GM21723 (cell line): Measurements from ENCODE around the gene GSK3B.

Source experiments
- ATAC-seq: cut with Tn5 transposase; IDR thresholded peaks from one replicate; pipeline ENCODE4 v1.9.1; 2021; ENCODE audit warnings: mild to moderate bottlenecking, moderate library complexity; ENCODE audit not compliant: unreplicated experiment

Gene GSK3B

DNA sequence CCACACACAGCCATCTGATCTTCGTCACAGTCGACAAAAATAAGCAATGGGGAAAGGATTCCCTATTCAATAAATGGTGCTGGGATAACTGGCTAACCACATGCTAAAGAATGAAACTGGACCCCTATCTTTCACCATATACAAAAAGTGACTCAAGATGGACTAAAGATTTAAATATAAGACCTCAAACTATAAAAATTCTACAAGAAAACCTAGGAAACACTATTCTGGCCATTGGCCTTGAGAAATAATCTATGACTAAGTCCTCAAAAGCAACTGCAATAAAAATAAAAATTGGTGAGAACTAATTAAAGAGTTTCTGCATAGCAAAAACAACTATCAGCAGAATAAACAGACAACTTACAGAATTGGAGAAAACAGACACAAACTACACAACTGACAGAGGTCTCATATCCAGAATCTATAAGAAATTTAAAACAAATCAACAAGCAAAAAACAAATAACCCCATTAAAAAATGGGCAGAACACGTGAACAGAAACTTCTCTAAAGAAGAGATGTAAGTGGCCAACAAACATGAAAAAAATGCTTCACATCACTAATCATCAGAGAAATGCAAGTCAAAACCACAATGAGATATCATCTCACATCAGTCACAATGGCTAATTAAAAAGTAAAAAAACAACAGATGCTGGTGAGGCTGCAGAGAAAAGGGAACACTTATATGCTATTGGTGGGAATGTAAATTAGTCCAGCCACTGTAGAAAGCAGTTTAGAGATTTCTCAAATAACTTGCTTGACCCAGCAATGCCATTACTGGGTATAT is 208.3 kb downstream of the GSK3B start:
- no peak for ATAC-seq

DNA sequence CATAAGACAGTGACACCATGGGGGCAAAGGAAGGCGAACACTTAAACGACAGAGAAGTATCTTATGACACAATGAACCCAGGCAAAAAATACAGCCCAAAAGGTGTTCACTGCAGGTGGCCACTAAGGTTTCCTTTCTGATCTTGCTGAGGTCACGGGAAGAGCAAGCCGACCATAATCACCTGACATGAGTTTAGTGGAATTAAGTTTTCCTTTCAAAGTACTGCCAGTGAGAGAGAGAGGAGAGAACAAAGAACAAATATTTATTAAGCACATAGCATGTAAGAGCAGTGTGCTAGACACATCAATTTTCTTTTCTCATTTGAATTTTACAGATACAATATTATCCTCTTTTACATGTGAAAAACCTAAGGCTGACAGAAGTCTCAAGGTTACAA is 210.1 kb downstream of the GSK3B start:
- no peak for ATAC-seq

DNA sequence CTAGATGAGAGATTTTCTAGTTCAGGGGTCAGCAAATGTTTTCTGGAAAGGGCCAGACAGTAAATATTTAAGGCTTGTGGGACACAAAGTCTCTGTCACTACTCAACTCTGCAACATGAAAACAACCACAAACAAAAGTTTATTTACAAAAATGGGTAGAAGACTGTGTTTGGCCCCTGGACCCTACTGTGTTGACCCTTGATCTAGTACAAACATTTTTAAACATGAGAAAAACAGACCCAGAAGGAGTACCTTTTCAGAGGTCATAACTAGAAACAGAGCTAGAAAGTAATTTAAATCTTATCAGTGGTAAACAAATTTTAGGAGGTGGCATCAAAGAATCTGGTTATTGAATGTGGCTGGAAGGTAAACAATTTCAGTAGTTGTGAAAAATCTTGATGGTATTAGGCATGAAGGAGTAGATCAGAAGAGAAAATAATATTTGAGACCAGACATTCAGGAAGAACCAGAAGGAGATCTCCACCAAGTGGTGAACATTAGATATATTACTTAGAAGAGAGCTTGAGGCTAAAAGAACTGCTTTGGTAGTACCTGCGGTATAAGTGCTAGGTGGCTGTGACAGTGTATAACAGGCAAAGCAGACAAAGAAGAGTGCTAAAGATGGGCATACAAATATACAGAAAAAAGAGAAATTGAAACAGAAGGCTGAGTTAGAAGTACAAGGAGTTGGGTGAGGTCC is 210.6 kb downstream of the GSK3B start:
- no peak for ATAC-seq

DNA sequence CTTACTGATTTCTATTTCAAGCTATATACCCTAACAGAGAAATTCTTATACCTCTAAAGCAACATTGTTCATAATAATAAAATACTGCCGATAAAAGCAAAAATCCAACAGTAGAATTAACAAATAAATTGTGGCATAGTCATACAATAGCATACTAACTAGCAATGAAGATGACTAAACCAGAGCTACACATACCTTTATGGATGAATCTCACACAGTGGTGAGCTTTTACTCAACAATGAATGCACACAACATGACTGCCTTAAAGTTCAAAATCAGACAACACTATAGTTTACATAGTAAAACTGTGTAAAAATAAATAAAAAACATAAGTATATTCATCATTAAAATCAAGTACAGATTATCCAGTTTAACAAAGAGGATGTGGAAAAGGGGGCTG is 213.3 kb downstream of the GSK3B start:
- no peak for ATAC-seq

DNA sequence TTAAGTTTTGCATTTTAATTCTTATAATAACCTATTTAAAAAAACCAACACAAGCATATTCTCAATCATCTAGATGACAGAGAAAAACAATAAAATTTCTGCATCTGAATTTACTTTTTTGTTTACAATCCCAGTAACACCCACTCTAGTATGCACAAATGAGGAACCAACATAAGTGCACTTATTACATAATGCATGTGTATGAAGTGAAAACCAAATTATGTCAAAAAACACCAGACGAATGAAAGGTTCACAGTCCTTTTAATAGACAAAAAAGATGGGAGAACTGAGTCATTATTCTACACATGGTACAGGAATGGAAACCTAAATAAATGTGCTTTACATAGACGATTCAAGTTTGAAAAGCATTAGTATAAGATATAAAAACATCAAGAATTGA is 220.6 kb downstream of the GSK3B start:
- no peak for ATAC-seq

DNA sequence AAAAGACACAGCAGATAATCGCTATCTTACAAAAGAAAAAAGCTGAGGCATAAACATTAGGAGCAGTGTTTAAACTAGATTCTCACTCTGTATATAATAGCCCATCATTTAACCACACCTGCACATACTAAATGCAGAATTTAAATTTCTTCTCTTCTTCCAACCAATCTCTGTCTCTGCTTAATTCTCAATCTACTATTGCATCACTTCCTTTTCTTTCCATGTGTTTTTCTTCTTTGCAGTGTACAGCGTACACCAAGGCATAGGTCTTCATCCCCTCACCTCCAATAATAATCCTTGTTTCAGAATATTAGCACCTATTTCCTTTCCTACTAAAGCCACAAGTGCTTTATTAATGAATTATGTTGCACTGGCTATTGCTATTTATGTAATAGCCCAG is 221.5 kb downstream of the GSK3B start:
- no peak for ATAC-seq

DNA sequence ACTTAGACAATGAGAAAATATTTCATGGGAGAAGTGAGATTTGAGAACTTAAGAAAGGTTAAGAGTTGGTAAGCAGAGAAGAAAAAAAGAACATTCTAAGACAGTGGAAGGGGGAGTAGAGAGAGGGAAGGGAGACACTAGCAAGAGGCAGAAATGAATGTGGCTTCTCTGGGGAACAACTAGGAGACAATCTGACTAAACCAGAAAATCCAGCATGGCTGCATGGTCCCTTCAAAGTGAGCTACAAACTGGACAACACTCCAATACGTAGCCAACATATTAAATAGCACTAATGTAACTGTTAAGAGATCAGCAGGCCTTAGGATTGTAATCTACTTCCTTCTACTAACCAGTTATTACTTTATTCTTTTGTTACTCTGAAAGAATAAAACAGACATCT is 222.7 kb downstream of the GSK3B start:
- ATAC-seq: no peak

DNA sequence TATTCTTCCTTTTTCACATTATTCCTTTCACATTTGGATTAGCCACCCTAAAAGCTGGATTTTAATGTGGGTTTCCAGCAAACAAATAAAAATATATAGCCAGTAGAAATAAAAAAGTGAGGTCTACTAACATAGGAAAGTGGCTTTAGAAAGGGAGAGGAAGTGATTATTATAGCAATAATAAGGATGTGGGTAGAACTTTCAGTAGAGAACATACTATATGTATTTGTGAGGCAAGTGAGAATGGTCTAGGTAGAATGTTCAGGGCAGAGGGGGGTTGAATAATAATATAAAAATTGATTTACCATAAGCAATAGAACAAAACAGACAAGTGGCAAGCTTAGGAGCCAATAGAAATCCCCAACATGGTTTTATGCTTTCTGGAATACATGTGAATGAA is 223.7 kb downstream of the GSK3B start:
- ATAC-seq: no peak

DNA sequence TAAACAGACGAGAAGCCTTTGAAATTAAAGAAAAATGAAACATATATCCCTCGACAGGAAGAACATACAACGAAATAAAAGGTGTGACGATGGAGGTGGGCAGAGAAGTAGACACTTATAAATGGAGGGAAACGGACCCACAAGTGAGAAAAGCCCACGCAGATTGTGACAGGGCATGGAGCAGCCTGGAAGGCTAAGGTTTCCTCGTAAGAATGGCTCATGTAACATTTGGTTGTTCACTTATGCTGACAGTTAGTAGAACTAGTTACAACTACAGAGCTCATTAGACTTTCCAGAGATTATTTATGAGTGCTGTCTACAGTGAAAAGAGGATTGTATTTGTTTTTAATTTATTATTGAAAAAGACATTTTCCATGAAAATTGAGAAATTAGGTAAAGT is 229.8 kb downstream of the GSK3B start:
- no peak for ATAC-seq

DNA sequence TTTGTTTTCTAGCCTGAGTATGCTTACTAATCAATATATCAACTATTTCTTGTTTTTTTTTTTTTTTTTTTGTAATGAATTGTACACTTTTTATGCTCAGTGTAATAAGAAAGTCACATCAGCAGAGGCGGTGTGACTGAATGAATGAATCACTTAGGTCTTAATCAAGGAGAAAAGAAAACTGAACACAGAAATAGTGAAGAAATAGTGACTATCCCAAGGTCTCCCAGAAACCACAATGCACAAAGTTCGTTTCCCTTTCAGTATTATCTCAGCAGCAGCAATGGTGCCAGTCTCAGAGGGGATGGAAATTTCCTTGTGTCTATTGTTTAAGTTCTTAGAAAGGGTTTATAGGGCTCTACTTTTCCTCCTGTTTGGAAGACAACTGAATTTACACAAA is 231.6 kb downstream of the GSK3B start:
- no peak for ATAC-seq

DNA sequence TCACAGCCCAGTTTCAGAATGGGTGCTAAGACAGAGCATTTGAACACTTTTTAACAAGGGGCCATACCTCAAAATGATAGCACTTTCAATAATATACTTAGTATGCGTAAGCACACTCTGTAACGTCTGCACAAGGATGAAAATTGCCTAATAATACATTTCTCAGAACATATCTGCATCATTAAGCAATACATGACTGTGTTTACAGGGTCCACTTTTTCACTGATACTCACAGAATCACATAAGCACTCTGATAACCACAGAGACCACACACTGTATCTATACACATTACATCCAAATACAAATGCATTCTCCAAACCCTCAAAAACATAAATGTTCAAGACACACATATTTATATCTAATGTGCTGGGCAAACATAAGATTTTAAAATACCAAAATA is 232.6 kb downstream of the GSK3B start:
- no peak for ATAC-seq

DNA sequence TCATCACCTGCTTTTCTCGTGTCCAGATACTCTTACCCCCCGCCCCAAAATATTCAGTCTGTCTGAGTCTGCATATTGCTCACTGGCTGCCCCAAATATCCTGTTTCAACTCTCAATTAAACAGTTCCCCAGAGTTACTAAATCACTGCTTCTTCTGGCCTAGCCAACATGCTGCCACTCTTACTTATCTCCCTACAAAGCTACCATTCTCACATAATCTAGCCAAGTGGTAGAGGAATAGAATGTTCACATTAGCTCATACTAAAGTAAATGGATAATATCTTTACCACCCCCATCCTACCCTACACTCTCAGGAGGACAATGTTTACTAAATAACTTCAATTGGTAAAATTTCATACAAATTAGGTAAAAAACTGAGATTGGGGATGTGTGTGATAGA is 234.5 kb downstream of the GSK3B start:
- ATAC-seq: no peak

DNA sequence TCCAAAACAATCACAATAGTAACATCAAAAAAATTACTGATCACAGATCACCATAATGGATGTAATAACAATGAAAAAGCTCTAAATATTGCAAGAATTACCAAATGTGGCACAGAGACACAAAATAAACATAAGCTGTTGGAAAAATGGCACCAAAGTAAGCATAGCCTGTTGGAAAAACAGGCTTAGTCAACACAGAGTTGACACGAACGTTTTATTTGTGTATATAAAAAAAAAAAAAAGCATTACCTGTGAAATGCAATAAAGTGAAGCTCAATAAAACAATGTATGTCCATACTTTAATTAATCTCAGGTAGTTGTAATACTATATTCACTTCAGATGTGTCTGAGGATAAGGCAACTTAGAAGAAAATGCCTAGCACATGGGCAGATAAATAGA is 235.3 kb downstream of the GSK3B start:
- ATAC-seq: no peak

DNA sequence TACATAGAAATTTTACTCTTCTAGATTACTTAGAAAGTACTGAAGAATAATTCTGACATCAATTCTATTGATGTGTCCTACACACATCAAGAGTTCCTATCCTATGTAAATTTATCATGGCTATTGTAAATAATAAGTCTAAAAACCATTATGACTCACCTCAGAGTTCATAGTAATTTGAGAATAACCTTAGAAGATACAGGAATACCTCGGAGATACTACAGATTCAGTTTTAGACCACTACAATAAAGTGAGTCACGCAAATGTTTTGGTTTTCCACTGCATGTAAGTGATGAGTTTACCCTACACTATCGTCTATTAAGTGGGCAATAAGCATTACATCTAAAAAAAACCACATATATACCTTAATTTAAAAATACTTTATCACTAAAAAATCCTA is 237.6 kb downstream of the GSK3B start:
- no peak for ATAC-seq

DNA sequence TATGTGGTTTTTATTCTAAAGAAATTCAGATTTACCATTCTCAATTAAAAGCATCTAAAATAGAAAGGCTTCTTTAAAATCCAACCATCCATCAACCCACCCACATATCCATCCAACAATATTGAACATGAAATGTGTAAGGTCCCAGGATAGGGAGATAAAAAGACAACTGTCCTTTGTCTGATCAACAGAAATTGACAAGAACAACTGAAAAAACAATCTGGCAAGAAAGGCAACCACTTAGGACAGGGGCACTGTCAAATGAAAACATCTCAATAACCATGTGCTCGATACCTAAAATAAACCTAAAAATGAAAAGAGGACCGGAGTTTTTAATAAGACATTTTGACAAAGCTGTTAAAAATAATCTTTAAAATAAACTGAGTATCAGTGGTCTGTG is 245.1 kb downstream of the GSK3B start:
- no peak for ATAC-seq

DNA sequence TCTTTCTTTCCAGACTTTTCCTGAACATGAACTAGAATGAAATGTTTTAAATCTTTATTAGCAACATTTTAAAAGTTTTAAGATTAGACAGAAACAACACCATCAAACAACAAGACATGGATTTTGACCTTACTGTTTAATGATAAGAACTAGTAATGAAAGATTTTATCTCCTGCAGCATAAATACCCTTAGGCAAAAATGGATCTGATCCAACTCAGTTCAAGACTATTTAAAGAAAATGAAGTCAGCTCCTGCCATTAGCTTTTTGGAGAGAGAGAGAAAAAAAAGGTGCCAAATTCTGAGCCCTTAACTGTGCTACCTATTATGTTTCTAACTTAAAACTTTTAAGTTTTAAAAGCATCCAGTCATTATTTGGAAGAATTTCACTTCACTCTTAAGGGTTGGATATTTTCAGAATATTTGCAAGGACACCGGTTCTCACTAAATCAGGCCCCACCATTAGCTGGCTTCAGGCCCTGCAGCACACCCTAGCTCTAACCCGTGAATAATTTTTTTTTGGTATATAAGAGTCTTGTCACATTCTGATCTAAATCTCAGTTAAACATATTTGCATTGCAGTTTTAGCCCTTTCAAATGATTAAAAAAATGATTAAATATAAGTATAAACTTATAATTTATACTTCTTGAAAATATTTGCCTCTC is 252.3 kb downstream of the GSK3B start:
- no peak for ATAC-seq

DNA sequence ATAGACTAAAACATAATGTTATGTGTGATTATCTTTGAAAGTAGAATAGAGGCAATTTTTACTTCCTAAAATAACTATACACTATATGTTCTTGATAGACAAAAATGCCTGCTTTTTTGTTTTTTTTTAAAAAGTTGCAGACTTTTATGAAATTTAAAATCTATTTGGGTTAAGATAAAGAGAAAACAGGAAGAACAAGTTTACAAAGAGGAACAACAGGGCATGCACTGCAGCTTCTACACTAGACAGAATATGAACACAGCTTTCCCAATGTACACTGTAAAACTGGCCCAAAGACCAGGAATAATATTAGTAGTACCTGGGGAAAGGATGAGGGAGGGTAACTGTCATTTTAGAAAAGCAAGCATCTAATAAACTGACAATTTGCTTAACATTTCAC is 258.7 kb downstream of the GSK3B start:
- no peak for ATAC-seq

DNA sequence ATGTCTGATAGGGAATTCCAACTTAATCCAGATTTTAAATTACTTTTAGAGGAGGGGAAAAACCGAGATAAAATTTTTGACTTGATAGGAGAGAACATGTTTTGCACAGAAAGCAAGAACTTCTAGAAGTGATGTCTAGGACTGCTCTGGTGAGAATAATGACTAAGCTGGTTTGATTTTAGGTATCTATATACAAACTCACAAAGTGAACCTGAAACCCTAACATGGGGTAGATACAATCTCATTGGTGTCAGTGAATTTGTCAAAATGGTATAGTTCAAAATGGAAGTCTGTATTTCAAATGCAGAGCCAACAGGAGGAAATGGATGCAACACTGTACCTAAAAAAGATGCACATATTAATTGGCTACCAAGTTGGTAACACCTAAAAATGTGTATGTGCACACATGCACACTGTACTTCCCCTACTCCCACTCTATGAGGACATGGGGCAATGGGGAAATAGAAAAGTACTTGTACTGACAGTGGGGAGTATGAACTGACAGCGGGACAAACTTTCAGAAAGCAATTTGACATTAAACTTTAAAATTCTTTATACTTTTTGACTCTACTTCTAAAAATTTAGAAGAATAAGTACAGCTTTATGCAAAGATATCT is 259.4 kb downstream of the GSK3B start:
- no peak for ATAC-seq

DNA sequence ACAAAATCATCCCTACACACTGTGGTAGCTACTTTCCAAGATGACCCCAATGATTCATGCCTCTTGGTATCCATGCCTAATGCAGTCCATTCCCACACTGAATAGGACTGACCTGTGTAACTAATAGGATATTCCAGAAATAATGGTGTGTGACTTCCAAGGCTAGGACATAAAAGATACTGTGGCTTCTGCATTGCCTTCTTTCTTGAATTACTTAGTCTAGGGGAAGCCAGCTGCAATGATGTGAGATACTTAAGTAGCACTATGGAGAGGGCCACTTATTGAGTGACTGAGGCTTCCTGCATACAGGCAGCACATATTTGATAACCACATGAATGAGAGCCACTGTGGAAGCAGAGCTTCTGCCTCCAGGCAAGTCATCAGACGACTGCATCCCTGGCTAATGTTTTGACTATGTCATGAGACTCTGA is 262.3 kb downstream of the GSK3B start:
- ATAC-seq: no peak

DNA sequence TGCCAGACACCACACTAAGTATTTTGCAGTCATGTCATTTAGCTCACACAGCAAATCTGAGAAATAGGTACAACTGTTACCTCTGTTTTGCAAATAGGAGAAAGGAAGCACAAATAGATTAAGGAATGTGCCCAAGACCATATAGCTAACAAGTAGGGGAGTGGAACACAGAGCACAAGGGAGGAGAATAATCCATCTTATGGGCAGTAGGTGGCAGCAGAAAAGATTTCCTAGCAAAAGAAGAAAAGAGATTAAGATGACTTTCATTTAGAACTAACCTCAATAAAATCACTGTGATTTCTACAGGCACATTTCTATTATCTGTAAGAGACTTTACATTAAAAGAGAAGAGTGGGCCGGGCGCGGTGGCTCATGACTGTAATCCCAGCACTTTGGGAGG is 263.2 kb downstream of the GSK3B start:
- ATAC-seq: no peak

DNA sequence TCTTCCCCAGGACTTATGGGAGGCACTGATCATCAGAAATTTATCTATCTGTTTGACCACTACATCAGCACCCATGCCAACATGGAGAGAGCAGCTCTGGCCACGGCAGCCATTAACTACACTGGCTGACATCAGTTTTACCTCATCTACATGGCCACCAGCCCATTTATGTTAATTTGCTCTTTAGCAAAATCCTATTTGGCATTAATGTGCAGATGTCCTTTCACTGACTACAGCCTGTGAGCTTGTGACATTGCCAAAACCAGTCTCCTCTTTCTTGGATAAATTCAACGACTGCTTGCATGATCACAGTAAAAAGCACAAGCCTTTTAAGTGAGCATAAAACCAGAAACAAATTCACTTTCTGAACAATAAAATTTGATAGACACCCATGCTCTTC is 264.8 kb downstream of the GSK3B start:
- ATAC-seq: no peak
